ENCODE measurements around the gene PDE5A.
A peak's percentile ranks its signal among the peaks of the same experiment; 100 is the strongest.
"Not testable (repeated sequence)": the region's sequence is repeated elsewhere in the genome, so short reads cannot be mapped to it uniquely, and the experiment has no call there.

The PDE5A gene

DNA sequence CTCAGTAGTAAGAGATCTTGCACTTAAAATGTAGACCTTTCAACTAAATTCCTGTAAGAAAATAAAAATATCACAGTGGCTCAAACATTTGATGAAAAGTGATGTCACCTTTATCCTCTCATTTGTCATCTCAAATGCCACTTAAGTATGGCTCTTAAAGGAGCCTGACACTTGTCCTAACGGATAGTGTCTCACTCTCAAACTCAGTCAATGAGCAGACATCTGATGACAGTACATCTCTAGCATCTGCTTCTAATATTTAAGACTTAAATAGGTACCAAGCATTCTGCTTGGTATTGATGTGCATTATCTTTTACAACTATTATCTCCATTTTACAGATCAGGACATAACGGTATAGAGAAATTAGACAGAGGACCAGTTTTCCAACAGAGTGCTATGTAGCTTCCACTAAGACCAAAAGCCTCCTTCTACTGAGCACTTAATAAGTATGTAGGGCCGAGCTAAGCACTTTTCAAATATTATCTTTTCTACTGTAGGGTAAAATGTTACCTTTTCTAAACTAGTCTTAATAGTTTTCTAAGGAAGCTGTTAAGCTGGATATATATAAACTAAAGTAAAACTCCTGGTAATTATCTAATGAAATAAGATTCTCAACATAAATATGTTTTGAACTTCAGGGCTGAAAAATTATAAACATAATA, 110.2 kb downstream of the PDE5A start:
- FAIRE-seq, result no peak

DNA sequence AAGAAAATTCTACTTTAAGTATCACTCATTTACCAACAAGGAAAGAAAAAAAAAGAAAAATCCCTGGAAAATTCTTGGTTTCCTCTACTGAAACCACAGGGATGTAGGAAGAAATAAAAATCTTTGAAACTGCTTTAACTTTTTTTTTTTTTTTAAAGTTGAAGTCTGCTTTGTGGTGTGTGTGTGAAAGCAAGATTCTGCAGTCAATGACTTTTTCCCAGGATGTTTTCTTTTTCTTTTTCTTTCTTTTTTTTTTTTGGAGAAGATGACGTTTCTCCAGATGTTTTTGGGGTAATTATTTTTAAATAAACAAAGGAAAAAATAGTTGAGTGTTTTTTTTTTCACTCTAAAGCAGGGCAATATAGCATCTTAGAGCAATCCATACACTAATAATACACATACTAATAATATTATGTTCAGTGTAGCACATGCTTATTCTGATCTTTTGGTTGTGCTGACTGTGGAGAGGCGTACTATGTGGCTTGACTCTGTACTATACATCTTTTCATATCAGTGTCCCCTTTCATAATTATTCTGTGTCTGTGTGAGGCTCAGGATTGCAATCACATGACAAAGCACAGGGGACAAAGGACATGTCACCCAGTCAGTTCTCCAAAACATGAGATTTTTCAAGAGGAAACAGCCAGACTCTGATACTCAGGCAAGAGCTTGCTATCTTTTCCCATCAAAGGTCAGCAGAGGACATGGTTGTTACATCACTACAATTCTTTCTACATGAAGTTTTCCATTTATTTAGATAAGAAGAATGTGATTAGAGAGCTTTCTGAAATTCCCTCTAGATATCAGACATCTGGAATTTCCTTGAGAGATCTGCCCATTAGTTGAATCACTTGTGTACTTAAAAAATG, 111.0 kb downstream of the PDE5A start:
- FAIRE-seq, result no peak

DNA sequence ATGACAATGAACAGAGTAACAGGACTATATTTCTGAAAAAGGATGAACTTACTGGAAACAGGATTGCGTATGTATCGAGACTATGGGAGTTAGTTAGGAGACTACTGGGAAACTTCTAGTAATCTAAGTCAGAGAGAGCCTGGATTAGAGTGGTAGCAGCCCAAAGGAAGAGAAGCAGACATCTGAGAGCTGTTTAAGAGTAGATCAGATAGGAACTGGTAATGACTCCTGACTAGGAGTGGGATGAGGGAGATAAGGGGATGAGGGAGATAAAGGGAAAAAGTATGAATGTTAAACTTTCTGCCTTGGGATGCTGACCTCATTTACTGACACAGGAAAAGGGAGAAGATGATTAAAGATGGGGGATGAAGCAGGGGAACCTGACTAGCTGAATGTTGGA, 116.2 kb downstream of the PDE5A start:
- FAIRE-seq, result no peak

DNA sequence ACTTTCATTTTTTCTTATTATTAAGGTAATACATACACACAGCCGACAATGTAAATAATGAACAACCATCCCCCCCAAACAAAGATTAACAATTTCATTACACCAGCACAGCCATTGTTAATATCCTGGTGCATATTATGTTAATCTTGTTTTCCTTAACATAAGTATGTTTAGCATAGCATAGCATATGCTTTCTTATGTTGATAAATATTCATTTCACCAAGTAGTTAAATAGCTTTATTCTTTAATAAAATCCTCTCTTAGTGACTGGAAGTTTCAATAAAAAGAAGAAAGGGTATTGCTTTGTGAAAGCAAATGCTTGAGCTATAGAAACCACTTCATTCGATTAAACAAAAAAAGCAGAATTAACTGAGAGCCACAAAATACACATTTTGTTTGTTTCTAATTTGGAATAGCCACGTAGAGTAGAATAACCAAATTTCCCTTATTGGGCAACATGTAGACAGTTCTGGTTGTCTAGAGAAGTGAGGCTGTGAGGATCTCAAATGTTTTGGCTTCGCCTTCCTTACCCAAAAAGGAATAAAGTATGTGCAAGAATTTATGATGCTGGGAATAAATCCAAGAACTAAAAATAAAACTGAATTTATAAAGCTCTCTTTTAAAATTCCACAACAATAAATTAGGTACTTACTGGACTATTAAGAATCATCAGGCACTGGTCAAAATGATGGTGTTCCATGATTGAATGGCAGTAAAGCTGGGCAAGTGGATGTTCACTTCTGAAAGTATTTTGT, 118.0 kb downstream of the PDE5A start:
- no peak for FAIRE-seq

DNA sequence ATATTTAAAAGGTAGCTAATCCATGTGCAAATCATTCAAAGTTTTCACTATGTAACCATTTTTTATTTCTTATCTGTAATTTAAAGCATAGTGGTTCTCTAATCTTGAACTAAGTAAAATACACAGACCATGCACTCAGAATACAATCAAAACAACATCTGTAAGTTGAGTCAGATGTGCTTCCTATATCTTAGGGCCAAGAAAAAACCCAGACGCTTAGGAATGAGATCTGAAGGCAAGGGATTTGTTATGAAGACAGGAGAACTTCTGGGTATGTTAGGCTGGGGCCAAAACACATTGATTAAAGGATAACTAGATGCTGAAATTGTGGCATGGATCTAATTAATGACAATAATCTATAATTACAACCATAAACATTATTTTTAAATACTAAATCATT, 120.3 kb downstream of the PDE5A start:
- no peak for FAIRE-seq

DNA sequence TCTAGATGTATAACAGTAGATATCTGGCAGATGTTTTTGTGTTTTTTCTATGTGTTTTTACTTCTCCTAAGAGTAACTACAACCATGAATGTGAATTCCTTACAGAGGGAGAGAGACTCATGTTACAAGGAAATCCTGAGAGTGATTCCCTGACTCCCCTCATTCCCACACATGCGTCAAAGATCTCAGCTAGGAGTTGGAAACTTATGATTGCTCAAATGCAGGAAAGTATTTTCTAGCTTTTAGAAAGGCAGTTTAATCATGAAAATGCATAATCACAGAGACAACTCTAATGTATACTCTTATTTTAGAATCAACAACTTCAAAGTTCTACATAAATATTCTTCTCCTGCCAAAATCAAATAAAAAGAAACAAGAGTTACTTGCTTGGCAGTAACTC, 121.8 kb downstream of the PDE5A start:
- no peak for FAIRE-seq

DNA sequence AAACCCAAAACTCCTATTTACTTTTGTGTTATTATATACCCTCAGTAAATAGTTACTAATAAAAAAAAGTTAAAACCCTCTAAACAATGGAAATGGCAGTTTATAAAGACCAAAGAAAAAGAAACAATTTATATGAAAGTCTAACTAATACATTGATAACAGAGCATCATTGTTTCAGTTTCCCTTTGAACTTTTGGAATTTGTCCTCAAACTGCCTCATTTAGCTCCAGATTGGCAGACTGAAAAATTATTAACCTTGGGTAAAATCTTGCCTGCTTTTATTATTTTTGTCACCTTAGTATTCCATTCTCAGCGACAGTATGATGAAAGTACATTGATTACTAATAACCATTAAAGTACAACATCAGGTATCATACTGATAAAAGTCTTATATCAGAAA, 124.0 kb downstream of the PDE5A start:
- no peak for FAIRE-seq

DNA sequence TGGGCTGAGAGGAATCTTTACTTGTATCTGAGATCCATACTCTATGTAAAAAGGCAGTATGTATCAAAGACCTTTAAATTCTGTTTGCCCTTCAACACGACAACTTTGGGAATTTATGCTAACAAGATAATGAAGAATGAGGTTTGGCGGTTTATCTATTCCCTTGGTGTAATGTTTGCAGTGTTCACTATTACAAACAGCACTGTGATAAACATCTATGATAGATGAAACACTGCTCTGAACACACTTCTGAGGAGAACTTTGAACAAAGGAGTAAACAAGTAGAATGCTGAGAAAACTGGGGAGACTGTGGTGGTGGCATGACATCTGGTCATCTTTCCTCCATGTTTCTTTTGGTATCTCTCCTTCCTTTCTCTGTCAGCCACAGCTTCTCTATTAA, 126.9 kb downstream of the PDE5A start:
- no peak for FAIRE-seq

DNA sequence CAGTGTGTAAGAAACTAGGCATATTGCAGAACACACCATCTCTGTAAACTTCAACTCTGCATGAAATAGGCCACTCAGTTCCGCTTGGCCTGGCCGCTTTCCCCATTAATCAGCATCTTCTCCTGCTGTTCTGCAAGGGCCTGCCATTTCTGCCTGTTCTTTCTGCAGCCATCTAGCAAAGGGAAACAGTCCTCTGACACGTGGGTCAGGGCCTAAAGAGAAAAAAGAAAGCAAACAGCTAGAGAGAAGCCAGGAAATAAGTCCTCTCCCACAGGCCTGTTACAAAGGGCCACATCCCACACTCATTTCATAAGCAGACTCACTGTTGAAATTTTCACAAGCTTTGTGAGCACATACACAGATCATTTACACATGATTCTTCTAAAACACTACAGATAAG, 130.1 kb downstream of the PDE5A start:
- FAIRE-seq, result no peak

DNA sequence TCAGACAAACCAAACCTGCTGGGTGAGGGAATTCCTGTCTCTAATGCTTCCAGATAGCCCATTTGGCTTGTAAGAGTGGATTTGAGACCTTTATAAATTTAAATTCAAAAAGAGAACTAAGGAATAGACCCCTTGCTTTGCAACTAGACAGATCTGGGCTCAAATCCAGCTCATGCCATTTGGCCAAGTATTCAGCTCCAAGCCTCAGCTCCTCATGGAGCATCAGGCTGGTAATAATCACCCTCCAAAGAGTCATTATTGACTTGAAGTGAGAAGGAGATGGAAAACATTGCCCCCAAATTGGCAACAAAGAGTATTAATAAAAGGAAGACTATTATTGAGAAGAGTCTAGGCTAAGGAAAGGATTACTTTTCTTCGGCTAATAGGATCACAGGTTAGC, 134.7 kb downstream of the PDE5A start:
- no peak for FAIRE-seq

DNA sequence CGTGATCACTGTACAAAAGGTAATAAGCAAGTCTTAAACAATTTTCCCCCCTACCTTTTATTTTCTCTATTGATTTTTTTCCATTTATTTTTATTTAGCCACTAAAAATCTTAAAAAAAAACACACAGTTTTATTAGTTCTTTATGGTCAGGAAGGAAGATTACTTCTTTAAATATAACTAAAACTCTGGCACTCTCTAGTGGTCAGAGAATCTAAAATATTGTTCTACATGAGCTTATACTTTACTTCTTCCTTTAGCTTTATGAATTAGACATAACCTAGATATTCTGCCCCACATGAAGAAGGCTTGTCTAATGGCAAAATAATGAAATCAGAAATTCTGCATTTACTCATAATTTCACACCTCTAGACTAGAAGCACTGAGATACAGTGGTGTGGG, 135.2 kb downstream of the PDE5A start:
- FAIRE-seq, result peak; percentile 95

DNA sequence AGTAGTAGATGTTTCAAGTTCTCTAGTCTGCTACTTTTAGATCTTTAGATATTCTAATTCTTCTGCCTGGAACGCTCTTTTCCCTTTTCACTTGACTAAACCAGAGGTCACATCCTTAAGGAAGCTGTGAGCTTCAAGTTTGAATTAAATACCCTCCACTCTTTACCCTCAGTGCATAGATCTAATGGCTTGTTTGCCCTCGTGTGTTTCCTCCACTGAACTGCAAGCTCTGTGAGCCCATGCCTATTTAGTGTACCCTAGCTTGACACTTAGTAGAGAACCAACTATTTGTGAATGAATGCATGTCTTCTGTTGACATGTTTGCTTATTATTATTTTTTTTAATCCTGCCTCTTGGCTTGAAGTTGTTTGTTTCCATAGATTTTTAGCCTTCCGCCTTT, 138.3 kb downstream of the PDE5A start:
- FAIRE-seq, result peak; percentile 52

DNA sequence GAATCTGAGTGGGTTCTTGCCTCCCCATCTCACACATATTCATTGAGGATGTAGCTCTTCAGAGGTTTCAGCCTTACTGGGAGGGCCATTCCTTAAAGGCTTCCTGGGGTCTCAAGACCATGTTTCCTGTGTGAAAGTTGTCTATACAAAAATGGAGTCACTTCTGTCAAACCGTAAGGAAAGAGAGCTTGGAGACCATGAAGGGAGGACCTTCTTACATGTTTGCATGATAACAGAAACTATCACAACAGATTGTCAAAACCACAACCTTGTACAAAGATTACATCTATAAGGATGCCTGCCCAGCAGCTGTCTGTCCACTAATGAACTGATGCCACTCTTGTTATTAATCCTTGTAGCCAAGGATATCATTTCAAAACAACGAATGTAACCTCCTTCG, 139.3 kb downstream of the PDE5A start:
- no peak for FAIRE-seq

DNA sequence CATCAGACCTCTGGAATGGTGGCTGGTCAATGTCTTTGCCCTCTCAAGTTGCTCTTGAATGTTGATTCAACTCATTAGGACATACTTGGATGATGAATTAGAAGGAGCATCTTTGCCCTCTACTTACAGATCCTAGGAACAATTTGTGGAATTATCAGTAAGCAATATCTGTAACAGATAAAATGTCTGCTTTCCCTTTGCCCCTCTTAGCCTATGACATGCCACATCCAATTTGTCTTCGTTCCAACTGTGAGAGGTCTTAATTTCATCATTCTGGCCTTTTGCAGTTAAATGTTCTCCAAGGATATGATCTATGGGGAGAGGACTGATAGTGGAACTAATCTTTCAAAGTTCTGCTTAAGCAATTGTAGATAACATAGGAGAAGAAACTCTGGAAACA, 148.3 kb downstream of the PDE5A start:
- no peak for FAIRE-seq

DNA sequence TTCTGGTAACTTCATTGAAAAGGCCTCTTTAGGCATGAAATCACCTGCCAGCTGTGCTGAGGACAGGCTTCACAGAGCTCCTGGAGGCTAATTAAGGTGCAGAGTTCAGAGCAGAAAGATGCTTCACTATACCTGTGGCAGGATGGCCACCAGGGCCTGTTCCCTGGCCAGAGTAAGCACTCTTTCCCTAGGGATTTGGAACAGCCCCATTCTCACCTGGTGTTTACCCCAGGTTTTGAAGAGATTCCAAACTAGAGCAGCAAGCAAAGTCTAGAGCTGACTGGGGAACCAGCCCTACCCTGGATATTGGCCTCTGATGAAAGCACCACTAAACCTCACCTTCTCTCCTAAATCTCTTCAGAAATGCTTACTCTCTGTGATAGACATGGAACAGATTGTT, 148.8 kb downstream of the PDE5A start:
- no peak for FAIRE-seq

DNA sequence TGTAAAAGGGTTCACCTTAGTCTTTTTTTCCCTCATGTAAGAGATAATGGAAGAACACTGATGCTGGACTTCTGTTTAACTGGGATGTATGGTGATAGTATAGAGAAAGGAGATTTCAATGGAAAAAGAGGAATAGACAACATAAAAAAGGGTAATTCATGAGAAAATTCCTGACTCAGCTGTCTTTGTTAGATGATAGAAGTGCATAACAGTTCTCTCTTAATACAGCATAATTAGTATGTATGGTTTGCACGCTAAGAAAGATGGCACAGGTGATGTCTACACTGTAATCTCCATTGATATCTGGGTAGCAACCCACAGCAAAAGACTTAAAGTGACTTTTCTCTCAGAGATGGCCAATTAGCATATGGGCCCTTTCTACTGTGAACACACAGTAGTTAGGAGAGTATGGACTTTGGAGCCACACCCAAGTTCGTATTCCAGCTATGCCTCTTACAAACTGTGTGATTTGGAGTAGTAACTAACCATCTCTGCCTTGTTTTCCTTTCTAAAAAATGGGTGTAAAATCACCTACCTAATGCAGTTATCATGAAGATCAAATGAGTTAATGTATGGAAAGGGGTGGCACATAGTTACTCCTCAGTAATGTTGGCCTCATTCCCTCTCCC, 149.3 kb downstream of the PDE5A start:
- FAIRE-seq, result no peak

DNA sequence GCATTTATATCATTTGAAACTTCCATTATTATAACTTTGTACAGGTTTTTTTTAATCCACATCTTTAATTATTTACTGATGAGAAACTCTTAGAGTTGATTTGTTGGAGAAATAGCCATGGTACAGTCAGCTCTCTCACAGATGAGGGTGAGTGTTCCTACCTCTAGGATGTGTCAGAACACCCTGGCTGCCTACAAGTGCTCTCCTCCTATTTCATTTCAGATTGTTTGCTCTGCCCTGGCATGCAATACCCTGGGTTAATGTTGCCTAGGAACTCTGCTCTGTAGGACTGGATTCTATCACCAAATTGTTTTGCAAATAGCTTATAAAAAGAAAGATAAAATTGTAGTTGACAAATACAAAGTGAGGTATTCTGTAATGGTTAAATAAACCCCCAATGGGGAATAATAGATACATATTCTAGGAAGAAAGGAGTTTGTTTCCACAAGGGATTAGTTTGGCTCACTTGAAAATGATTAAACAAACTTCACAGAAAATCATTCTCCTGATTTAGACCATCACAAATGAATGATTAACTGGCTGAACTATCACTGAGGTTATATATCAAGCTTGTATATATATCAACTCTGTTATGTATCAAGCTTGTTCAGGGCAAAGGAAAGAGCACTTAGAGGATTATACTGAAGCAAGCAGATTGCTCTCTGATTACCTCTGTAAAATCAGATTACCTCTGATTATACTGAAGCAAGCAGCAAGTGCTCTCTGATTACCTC, 150.0 kb downstream of the PDE5A start:
- FAIRE-seq, result no peak

DNA sequence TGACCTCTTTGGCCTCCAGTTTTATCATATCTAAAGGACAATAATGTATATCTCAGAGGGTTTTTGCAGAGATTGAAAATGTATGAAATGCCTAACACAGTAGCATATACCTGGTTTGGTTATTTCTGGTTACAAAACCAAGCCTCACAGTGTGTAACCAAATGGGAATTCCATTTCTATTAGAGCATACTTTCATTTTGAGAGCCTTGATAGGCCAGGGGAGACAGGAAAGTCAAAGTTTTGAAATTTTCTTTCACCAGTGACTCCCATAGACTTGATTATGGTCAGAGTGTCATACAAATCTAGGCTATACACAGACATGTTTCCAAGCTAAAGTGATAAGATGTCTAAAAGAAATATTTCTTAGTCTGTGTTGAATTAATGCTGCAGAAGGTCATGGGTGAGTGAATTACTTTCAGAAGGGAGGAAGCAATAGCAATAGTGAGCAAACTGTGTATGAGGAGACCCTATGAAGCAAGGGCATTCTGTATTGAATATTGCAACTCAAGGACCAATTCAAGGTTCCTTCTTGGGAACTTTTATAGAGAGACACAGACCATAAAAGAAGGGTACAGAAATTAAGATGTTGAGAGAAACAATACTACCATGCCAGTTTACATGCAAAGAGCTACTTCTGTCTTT, 151.1 kb downstream of the PDE5A start:
- FAIRE-seq, result no peak

DNA sequence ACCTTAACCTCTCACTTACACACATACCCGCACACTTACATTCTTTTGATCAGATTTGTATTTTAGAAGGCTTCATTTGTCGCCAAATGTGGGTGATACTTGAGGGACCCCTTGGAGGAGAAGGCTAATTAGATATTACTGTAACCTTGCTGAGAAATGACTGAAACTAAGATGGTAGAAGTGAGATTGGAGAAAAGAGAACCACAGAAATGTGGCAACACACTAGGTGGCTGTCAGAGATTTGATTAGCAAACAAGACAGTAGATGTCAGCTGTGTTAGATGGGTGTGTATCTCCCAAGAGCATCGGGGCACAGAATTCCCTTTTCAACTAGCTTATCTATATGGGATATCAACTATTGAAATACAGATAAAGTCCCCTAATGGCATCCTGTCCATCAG, 157.3 kb downstream of the PDE5A start:
- no peak for FAIRE-seq

DNA sequence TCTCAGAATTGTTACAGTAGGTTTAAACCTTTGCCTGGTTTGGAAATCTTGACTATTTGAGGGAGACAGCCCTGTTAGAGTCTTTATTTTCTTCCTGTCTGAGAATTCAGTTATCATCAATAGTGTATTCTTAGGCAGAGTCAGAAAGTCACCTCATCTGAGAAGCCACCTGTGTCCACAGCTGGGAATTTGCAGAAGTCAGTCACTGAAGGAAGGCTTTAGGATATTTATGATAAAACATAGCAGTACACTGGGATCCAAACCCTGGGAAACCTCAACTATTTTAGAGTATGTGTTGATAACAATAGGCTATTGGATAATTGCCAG, 157.9 kb downstream of the PDE5A start:
- FAIRE-seq, result not testable (repeated sequence)

DNA sequence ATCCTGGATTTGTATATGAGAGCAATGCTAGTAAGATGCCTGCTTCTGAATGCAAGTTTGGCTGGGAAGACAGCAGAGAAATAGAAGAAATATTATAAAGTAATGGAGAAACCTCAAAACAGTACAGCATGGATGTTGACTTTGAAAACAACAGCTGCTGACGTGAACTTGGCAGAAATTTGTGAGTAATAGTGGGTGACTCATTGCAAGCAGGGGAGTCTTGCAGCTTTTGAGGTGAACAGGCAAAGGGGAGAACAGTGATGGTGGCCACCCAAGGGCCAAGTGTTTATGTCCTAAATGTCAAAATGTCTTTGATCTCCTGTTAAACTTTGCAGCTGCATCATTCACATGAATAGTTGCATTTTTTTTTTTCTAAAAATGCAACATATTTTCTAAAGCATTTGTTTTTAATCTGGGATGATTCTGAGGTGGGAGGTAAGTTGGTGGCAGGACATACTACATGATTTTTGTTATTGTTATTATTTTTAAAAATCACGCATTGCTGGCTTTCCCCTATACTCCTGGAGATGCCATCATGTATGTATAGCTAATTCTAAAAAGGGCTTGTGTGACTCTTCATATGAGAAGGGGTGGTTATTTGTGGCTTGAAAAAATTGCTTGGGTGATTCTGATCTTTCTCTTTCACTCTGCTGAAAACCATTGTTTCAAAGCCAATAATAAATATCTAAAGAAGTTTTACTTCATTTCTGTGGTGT, 158.4 kb downstream of the PDE5A start:
- FAIRE-seq, result not testable (repeated sequence)

DNA sequence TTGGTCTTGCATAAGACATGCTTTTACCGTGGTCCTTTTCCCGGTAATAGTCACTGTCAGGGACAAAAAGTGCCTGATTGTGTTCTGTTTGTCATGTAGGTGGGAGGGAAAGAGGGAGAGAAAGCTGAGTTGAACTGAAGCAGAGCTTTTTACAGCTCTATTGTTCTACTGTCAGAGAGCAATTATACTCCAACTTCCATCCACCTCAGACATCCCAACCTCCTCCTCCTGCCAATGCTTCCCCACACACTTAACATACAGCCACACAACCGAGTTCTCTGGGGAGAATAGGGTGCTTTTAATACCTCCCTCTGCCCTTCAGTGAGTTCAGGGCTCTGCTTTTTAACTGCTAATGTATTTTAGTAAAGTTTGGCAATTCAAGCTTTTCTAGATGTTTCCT, 159.6 kb downstream of the PDE5A start:
- not testable (repeated sequence) for FAIRE-seq

All from A204.1 (cell line).